Ovary (tissue), 3 donors: ENCODE measurements around the gene CDHR3.

ENCODE experiments used
- CTCF ChIP-seq, 3 donors: fragments of 450-650 bp in 2 of 3; fragments of 200-600 bp in 1 of 3; IDR thresholded peaks; one replicate each; pipeline versions ENCODE4 v1.5.1 to v1.8.0; 2016 to 2022; ENCODE audit warnings: antibody characterized with exemption in 3 of 3, mild to moderate bottlenecking in 1 of 3
- POLR2A ChIP-seq: fragments of 450-650 bp; IDR thresholded peaks from one replicate; pipeline ENCODE4 v1.6.1; 2017; ENCODE audit warnings: antibody characterized with exemption, mild to moderate bottlenecking, moderate library complexity
- donor health status: DM: no; HTN: no; CAD: no.

DNA sequence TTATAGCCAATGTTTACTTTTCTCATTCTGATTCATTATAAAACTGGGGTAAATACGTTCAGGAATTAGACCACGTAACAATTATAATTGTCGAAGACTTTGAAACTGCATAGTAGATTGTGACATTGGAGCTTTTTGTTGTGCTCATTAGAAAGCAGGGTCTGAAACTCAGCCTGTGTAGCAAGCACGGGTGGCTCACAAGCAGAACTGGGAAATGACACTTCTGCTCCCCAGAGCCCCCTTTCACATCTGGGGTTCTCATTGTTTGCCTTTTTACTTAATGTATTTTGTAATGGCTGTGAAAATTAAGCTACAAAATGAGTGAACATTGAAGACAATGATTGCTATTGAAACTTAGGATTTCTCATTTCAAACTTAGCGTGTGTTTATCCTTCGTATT is 72.9 kb downstream of the CDHR3 start:
- TF ChIP-seq CTCF (IDR thresholded peaks at IDR 0.05), result no peak
- no peak for TF ChIP-seq POLR2A
